ENCODE data around the gene KRT6B.

DNA sequence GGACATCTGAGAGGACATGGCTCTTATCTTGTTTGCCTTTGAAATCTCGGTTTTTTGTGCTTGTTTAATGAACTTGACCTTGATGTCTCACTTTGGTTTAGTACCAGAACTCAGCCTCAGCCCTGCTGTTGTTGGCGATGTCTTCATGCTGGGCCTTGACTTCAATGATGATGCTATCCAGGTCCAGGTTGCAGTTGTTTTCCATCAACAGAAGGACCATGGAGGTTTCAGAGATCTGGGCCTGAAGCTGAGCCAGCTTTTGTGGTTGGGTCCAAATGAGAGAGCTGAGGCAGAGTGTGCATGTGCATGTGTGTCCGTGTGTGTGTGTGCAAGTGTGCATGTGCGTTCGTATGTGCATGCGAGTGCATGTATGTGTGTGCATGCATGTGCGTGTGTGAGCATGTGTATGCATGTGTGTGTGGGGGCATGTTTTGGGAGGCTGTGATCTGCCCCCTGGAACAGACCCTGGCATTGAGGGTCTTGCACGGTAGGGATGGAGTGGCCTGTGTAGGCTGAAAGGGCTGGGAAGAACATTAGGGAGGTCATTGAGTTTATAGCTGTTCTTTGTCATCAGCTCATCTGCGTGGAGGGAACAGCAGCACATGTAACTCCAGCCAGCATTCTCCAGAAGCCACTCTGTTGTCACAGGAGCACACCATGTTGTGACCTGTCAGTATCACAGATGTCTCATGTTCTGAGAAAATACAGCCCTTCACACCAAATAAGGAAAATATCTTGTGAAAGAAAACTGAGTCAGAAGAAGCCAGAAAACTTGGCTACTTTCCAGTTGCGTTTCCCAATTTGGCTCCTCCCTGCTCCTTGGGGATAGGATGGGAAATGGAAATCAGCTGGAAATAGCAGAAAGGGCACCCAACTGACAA lies 35.8 kb downstream of the KRT6B start:
- TF ChIP-seq, protein P1, sequence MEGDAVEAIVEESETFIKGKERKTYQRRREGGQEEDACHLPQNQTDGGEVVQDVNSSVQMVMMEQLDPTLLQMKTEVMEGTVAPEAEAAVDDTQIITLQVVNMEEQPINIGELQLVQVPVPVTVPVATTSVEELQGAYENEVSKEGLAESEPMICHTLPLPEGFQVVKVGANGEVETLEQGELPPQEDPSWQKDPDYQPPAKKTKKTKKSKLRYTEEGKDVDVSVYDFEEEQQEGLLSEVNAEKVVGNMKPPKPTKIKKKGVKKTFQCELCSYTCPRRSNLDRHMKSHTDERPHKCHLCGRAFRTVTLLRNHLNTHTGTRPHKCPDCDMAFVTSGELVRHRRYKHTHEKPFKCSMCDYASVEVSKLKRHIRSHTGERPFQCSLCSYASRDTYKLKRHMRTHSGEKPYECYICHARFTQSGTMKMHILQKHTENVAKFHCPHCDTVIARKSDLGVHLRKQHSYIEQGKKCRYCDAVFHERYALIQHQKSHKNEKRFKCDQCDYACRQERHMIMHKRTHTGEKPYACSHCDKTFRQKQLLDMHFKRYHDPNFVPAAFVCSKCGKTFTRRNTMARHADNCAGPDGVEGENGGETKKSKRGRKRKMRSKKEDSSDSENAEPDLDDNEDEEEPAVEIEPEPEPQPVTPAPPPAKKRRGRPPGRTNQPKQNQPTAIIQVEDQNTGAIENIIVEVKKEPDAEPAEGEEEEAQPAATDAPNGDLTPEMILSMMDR (IDR thresholded peaks at IDR 0.05; ENCODE audit: low read length): no peak
- TF ChIP-seq EZH2 (optimal IDR thresholded peaks at IDR 0.05; ENCODE audit: low read depth, low read length): no peak

All from MM.1S (cell line).